Heart left ventricle (tissue), 13 donors: Measurements from ENCODE around the gene MEF2B.

Experiments used
- CTCF ChIP-seq, 12 donors: fragments of 200-600 bp; sonication (generic) in 4 of 12; IDR thresholded peaks; one replicate each; pipeline versions ENCODE4 v1.5.0 to v1.8.0; 2018 to 2022; ENCODE audit warnings: antibody characterized with exemption in 12 of 12, mild to moderate bottlenecking in 5 of 12
- POLR2A ChIP-seq, 2 donors: fragments of 450-650 bp; IDR thresholded peaks; one replicate each; pipeline ENCODE4 v1.6.1; 2017; ENCODE audit warnings: antibody characterized with exemption in 2 of 2, mild to moderate bottlenecking in 2 of 2, moderate library complexity in 2 of 2
- donor health status: ischemic (EF 13 %, LVEDD 7.1; RV severe dilation, severe dysfunction).
- donor health status: DM: no; HTN: yes; CAD: no.
- donor health status: DM: no; HTN: no; CAD: no.
- donor health status: ischemic (EF 25% LVEDD 6.9; RV normal size, moderate dysfunction).
- donor health status: ischemic (EF 25% LVEDD 5.7; RV mildly dilated, moderate dysfunction).
- donor health status: ischemic (EF 35%, LVEDD 5.7; RV mildly dilated, moderate dysfunction).
- donor health status: nonischemic (EF 11% LVEDD 7.7; RV severe dilation, severe dysfunction).
- donor health status: DM: yes; HTN: yes; CAD: no.
- donor health status: PGD.
- donor health status: ischemic (EF 29% LVEDD 5.4; RV normal size, mild dysfunction).
- donor health status: nonischemic (EF 23%, LVEDD 6.1; RV moderate dilation, normal function).

DNA sequence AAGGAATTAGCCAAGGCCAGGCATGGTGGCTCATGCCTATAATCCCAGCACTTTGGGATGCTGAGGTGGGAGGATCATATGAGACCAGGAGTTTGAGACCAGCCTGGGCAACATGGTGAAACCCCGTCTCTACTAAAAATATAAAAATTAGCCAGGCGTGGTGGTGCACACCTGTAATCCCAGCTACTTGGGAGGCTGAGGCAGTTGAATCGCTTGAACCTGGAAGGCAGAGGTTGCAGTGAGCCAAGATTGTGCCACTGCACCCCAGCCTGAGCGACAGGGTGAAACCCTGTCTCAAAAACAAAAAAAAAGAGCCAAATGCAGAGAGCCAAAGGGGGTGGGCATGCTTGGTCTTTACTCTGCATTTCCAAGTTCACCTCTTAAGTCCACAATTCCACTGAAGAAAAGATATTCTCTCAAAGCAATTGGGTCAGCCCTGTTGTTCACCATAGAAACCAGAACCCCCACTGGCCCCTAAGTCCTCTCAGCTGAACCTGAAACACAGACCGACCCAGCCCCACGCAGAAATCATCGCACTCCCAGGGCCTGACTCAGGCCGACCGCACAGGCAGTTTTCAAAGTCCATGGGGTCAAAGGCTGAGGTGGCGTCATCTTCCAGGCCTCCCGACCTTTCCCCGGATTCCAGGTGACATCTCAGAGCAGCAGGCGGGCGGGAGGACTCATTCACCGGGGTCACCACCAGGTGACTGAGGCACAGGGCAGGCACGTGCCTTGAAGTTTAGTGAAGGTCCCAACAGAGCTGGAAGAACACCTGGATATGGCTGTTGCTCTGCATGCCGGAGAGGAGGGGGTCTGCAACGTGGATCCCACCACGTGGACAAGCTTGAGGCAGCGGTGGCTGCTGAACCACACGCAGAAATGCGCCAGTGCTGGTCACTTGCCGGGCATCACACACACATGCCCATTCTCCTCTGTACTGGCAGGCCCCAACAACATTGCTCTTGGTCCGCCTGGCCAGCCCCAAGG is 73.1 kb downstream of the MEF2B start:
- TF ChIP-seq CTCF (IDR thresholded peaks at IDR 0.05) (no peak), POLR2A (IDR thresholded peaks at IDR 0.05) (no peak)
